A172 (cell line): ENCODE results near the gene BPIFB1. TPM values are rescaled to one million over a fixed set of nuclear protein-coding genes. Genes with fewer than 3 reads are reported as not detected.

Experiments
- DNase-seq: peaks from one replicate; pipeline ENCODE4 v3.0.0-alpha.2; 2015; ENCODE audit warnings: low spot score
- total RNA-seq: library from RNA; depleted of rRNA; stranded (reverse); fragments of >200 nt; shearing (Covaris generic); gene quantifications from 2 replicates; pipeline ENCODE4 v1.2.3, GENCODE V29; 2014

The BPIFB1 gene
- total RNA-seq, 1 experiment from 2014 or later, result not detected

GRCh38 chr20:33291830-33292355 is 8.9 kb downstream of the BPIFB1 start:
- DNase-seq, result peak; percentile 35

GRCh38 chr20:33296206-33296605 is 13.2 kb downstream of the BPIFB1 start:
- no peak for DNase-seq

- DNase-seq, result no peak
Observed at GRCh38 chr20:33298391-33298790, 15.4 kb downstream of the BPIFB1 start.

GRCh38 chr20:33299111-33299603 is 16.1 kb downstream of the BPIFB1 start:
- peak; percentile 43 for DNase-seq

- peak; percentile 22 for DNase-seq
Observed at GRCh38 chr20:33301192-33301930, 18.3 kb downstream of the BPIFB1 start.

- no peak for DNase-seq
Observed at GRCh38 chr20:33303595-33303994, 20.6 kb downstream of the BPIFB1 start.

GRCh38 chr20:33304046-33304445 is 21.0 kb downstream of the BPIFB1 start:
- DNase-seq, result no peak

GRCh38 chr20:33305589-33306057 is 22.6 kb downstream of the BPIFB1 start:
- DNase-seq, result peak; percentile 77

GRCh38 chr20:33306228-33306627 is 23.2 kb downstream of the BPIFB1 start:
- DNase-seq, result no peak

- DNase-seq, result no peak
Observed at GRCh38 chr20:33306807-33307206, 23.8 kb downstream of the BPIFB1 start.

- DNase-seq, result no peak
Observed at GRCh38 chr20:33308668-33309067, 25.7 kb downstream of the BPIFB1 start.

GRCh38 chr20:33309631-33310030 is 26.6 kb downstream of the BPIFB1 start:
- DNase-seq, result no peak

- no peak for DNase-seq
Observed at GRCh38 chr20:33310327-33310899, 27.4 kb downstream of the BPIFB1 start.

- no peak for DNase-seq
Observed at GRCh38 chr20:33311011-33311410, 28.0 kb downstream of the BPIFB1 start.

GRCh38 chr20:33311996-33312395 is 29.0 kb downstream of the BPIFB1 start:
- DNase-seq, result no peak

- no peak for DNase-seq
Observed at GRCh38 chr20:33312583-33312982, 29.6 kb downstream of the BPIFB1 start.

- DNase-seq, result no peak
Observed at GRCh38 chr20:33313686-33314314, 30.8 kb downstream of the BPIFB1 start.

GRCh38 chr20:33316343-33316742 is 33.3 kb downstream of the BPIFB1 start:
- DNase-seq, result no peak

GRCh38 chr20:33316958-33317357 is 33.9 kb downstream of the BPIFB1 start:
- no peak for DNase-seq

GRCh38 chr20:33317424-33318095 is 34.5 kb downstream of the BPIFB1 start:
- no peak for DNase-seq

GRCh38 chr20:33318096-33318429 is 35.0 kb downstream of the BPIFB1 start:
- no peak for DNase-seq

GRCh38 chr20:33320006-33320405 is 37.0 kb downstream of the BPIFB1 start:
- DNase-seq, result no peak
